ENCODE data around the gene NFATC4.
"Not testable (repeated sequence)": the region's sequence is repeated elsewhere in the genome, so short reads cannot be mapped to it uniquely, and the experiment has no call there.

DNA sequence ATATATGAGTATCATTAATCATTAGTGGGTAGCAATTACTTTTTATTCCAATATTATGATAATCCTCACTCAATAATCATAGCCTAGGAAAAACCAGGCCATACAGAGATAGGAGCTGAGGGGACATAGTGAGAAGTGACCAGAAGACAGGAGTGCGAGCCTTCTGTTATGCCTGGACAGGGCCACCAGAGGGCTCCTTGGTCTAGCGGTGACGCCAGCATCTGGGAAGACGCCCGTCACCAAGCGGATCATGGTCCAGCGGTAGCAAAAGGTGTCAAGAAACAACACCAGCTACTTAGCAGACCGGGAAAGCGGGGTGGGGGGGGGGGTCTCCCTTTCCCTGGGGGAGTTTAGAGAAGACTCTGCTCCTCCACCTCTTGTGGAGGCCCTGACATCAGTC lies 40.1 kb upstream of the NFATC4 start:
- TF ChIP-seq CTCF (IDR thresholded peaks at IDR 0.05) = peak; percentile 39 to 68
- not testable (repeated sequence) for TF ChIP-seq EP300, POLR2A, POLR2AphosphoS5 (IDR thresholded peaks at IDR 0.05)
